Kidney epithelial cell (primary cell): ENCODE results near the gene MRPL24. TPM values are rescaled to one million over a fixed set of nuclear protein-coding genes. Genes with fewer than 3 reads are reported as not detected.

Experiments
- DNase-seq: peaks from one replicate; pipeline ENCODE4 v3.0.0-alpha.2; 2010; ENCODE audit warnings: low read depth
- H3K27me3 ChIP-seq: 2 replicates; pipeline ENCODE4 v1.6.0; 2011; ENCODE audit warnings: low read length; ENCODE audit not compliant: control insufficient read depth, insufficient read depth
- H3K36me3 ChIP-seq: 2 replicates; pipeline ENCODE4 v1.5.1; 2011; ENCODE audit warnings: low read length; ENCODE audit not compliant: control insufficient read depth, insufficient read depth
- H3K4me3 ChIP-seq: 2 replicates; pipeline ENCODE4 v1.5.1; 2011; ENCODE audit warnings: low read depth, mild to moderate bottlenecking, control low read depth, low read length
- CTCF ChIP-seq: IDR thresholded peaks from 2 replicates; pipeline ENCODE4 v1.5.1; 2011; ENCODE audit warnings: mild to moderate bottlenecking, moderate library complexity, low read length, control low read depth, inconsistent platforms; ENCODE audit not compliant: insufficient read depth, poor library complexity, severe bottlenecking
- total RNA-seq: library from RNA; depleted of rRNA; stranded (reverse); fragments of >200 nt; gene quantifications from 2 replicates; pipeline ENCODE4 v1.2.3, GENCODE V29; 2015

Gene MRPL24
- total RNA-seq, 1 donor from 2014 or later = 62.2 TPM

DNA sequence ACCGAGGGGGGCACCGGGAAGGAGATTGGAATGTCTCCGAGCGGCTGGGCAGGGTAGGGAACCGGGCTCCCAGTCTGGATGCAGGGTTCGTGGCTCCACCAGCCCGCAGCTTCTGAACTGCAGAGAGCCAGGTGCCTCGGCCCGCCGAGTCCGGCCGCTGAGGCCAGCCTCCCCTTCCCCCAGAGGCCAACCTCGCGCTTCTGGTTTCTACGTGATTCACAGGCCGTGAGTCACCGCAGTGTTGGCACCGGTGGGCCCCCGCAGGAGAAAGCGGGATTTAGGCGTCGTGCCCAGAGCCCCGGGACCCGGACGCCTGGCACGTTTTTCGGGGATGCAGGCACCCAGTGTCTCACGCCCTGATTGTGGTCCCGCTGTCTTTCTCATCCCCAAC lies 36.0 kb downstream of the MRPL24 start:
- H3K36me3 ChIP-seq = peaks cover 2% of the 10 kb centered on the region
- no peaks in the 10 kb centered on the region for H3K27me3 ChIP-seq
- peak overlapping the region; percentile 31 for H3K4me3 ChIP-seq
- DNase-seq = no peak
- TF ChIP-seq CTCF = no peak

- H3K36me3 ChIP-seq = peaks cover 2% of the 10 kb centered on the region
- DNase-seq = no peak
- peak overlapping the region; percentile 31 for H3K4me3 ChIP-seq
- TF ChIP-seq CTCF = no peak
- H3K27me3 ChIP-seq = no peaks in the 10 kb centered on the region
These were observed 36.6 kb downstream of the MRPL24 start for GRCh38 chr1:156704166-156704711.

- H3K36me3 ChIP-seq = peaks cover 2% of the 10 kb centered on the region
- H3K27me3 ChIP-seq = no peaks in the 10 kb centered on the region
- DNase-seq = no peak
- no peak overlapping the region for H3K4me3 ChIP-seq
- TF ChIP-seq CTCF = no peak
These were observed 37.1 kb downstream of the MRPL24 start for GRCh38 chr1:156703741-156704140.

GRCh38 chr1:156703336-156703735 lies 37.6 kb downstream of the MRPL24 start:
- H3K27me3 ChIP-seq = no peaks in the 10 kb centered on the region
- no peak overlapping the region for H3K4me3 ChIP-seq
- peaks cover 2% of the 10 kb centered on the region for H3K36me3 ChIP-seq
- no peak for DNase-seq
- TF ChIP-seq CTCF = no peak

GRCh38 chr1:156700736-156701531 lies 40.0 kb downstream of the MRPL24 start:
- TF ChIP-seq CTCF = no peak
- Histone ChIP-seq H3K4me3 (no peak overlapping the region), H3K27me3 (no peaks in the 10 kb centered on the region), H3K36me3 (peaks cover 2% of the 10 kb centered on the region)
- DNase-seq = no peak

DNA sequence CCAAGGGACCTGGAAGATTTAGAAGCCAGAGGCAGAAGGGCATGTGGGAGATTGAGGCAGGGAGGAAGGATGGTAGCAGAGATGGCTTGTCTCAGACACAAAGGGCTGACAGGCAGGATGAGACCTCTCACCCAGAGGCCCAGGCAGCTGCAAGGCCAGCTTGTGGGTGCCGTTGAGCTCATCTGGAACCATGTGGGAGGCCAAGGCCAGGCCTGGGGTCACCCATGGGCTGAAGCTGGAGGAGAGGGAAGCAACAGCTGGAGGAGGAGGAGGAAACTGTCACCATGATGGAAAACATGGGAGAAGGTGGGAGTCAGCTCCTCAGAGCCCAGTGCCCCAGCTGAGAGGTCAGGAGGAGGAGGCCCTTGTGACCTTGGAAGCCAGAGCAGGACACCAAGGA lies 41.9 kb downstream of the MRPL24 start:
- Histone ChIP-seq H3K4me3 (no peak overlapping the region), H3K27me3 (no peaks in the 10 kb centered on the region), H3K36me3 (peaks cover 2% of the 10 kb centered on the region)
- no peak for DNase-seq
- no peak for TF ChIP-seq CTCF
